Measurements from ENCODE around the gene RNF213.

GRCh38 chr17:80442323-80442659, 181.6 kb downstream of the RNF213 start:
- TF ChIP-seq REST (IDR thresholded peaks at IDR 0.05; ENCODE audit: low read depth, low read length) = no peak
- TF ChIP-seq CTCF (IDR thresholded peaks at IDR 0.05) = no peak
- no peak for TF ChIP-seq SIN3A (IDR thresholded peaks at IDR 0.05; ENCODE audit: borderline replicate concordance, low read depth, low read length)
- no peak for TF ChIP-seq PBX3 (IDR thresholded peaks at IDR 0.05)
- TF ChIP-seq TCF12 (IDR thresholded peaks at IDR 0.05) = no peak
- no peak for TF ChIP-seq EP300 (IDR thresholded peaks at IDR 0.05; ENCODE audit: borderline replicate concordance in 1 of 2, low read depth in 1 of 2, low read length in 1 of 2)
- TF ChIP-seq YY1 (IDR thresholded peaks at IDR 0.05; ENCODE audit: low read depth) = no peak
- no peak for TF ChIP-seq POLR2AphosphoS5 (IDR thresholded peaks at IDR 0.05; ENCODE audit: low read depth, low read length)
- TF ChIP-seq ELF1 (IDR thresholded peaks at IDR 0.05) = no peak
- no peak for TF ChIP-seq TEAD4 (IDR thresholded peaks at IDR 0.05; ENCODE audit: borderline replicate concordance, insufficient read depth)
- TF ChIP-seq USF2 (IDR thresholded peaks at IDR 0.05; ENCODE audit: borderline replicate concordance, low read depth, low read length) = no peak

All from SK-N-SH (cell line).